RWPE1 (cell line): Measurements from ENCODE around the gene TRAPPC12.

ENCODE experiments used
- CTCF ChIA-PET: fragments of 350-600 bp; sonication (Branson Sonifier 250); formaldehyde crosslinking; extraction: SDS; loops from one replicate; lab custom pipeline; 2021; lab: Yijun Ruan, JAX
- POLR2A ChIA-PET: fragments of 400-600 bp; formaldehyde crosslinking; extraction: SDS; loops from one replicate; lab custom pipeline; 2020; ENCODE audit warnings: antibody characterized with exemption; ENCODE audit not compliant: low non-redundant PET; lab: Yijun Ruan, JAX
- DNase-seq: peaks from one replicate; pipeline ENCODE4 v3.0.0; 2012; ENCODE audit warnings: low spot score
- H3K27ac ChIP-seq: fragments of 450-650 bp; 2 replicates; pipeline ENCODE4 v1.5.1; 2017
- TF ChIP-seq, protein P1 (sequence below): fragments of 450-650 bp; conservative IDR thresholded peaks from 2 replicates; pipeline ENCODE4 v1.5.1; 2017; ENCODE audit warnings: low read depth, mild to moderate bottlenecking

Gene TRAPPC12

DNA sequence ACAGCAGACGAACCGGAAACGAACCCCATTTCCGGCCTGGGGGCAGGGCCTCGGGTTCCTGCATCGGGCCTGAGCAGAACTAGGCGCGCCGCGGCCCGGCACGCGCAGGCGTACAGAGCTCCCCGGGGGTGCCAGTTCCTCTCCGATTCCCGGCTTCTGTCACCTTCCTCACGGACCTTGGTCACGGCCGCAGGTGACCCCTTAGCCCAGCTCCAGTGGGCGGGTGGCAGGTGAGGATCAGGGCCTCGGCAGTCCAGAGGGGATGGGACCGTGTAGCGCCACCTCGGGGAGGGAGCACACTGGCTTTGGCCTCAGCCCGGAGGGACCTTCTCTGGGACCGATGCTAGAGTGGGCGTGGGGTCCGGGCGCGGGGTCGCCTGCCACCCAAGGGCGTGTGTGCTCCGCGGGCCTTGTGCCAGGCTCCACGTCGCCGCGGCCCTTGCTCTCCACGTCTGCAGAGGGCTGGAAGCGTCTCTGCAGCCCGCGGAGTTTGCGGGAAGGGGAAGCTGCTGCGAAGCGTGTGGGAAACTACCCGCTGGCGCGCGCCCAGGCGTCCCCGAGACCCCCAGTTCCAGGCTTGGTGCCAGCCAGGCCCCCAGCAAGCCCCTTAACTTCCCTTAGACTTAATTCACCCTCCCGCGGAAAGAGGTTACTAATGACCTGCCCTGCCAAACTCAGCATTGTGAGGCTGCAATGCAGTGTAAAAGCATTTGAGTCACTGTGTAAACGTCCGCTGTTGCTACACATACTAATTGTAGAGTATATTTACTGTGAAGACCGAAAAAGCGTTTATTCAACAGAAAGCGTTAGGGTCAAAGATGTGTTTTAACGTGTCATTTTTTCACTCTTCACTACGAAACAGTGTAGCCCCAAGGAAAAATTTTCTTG is at the start of gene TRAPPC12:
TSS of gene TRAPPC12 (plus strand) at position 48 of the 888 bp plus-strand sequence. CDS start 7,930 bp downstream, outside the sequence.
- CTCF ChIA-PET = interaction anchor here (0.6 to 0.7 kb wide), 3 partner anchors 59 to 1714 kb away, joined by 3 read pairs; no protein-coding TSS in a partner anchor
- H3K27ac ChIP-seq = peak within 1 kb of the TSS; percentile 85
- peak; percentile 87 for DNase-seq
- POLR2A ChIA-PET = no interaction called here
- TF ChIP-seq, protein P1, sequence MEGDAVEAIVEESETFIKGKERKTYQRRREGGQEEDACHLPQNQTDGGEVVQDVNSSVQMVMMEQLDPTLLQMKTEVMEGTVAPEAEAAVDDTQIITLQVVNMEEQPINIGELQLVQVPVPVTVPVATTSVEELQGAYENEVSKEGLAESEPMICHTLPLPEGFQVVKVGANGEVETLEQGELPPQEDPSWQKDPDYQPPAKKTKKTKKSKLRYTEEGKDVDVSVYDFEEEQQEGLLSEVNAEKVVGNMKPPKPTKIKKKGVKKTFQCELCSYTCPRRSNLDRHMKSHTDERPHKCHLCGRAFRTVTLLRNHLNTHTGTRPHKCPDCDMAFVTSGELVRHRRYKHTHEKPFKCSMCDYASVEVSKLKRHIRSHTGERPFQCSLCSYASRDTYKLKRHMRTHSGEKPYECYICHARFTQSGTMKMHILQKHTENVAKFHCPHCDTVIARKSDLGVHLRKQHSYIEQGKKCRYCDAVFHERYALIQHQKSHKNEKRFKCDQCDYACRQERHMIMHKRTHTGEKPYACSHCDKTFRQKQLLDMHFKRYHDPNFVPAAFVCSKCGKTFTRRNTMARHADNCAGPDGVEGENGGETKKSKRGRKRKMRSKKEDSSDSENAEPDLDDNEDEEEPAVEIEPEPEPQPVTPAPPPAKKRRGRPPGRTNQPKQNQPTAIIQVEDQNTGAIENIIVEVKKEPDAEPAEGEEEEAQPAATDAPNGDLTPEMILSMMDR = peak; percentile 35

DNA sequence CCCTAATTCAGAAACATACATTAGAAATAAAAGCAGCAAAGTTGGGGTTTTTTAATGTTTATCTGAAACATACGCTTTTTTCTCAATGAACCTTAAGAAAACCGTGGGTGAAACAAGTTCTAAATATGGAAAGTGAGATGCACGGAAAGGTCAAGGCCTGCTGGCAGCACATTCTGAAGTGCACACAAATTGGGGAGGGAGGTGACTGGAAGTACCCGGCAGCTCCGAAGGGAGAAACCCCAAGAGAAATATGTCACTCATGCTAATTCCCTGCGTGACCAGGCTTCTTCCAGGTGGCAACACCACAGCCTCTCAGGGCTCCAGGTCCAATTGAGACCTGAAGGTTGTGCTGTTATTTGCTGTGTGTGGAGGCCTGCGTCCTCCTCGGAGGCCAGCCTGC is 47.4 kb upstream of the TRAPPC12 start:
- ChIA-PET POLR2A (no interaction called here), CTCF (no interaction called here)
- H3K27ac ChIP-seq = no peak overlapping the region
- TF ChIP-seq, protein P1 = no peak
- DNase-seq = no peak

DNA sequence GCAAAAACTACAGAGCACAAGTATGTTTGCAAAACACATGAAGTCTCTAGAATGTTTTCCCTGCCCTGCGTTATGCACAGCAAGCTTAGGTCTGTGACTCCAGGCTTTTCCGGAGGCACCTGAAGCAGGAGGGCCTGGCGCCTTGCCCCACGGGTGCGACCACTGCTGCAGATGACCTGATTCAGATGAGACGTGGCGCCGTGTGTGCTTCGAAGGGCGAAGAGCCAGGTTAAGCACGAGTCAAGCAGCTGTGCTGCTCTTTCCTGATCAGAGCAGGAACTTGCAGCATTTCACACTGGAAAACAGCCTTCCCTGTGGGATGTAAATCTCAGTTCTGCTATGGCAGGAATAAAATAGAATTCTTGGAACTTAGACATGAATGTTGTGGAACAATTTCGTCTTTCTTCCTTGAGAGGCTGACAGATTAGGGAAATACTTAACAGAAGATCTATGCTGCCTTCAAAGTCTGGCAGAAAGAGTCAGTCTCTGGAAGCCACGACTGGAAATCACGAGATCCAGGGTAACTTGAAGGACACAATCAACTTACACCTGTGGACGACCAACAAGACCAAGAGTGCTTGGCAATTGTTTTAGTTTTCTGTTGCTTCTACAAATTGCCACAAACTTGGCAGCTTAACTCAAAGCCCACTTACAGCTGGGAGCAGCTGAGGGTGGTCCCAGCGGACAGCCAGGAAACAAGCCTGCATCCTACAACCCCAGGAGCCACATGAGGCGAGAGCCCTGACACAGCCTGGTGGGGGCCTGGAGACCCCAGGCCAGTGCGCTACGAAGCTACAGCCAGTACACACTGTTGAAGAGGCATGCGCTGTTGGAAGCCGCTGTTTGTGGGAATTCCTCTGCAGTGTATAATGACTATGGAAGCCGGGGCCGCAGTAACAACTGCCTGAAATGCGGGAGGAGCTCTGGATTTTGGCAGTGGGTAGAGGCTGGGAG is 44.8 kb upstream of the TRAPPC12 start:
- POLR2A ChIA-PET = no interaction called here

DNA sequence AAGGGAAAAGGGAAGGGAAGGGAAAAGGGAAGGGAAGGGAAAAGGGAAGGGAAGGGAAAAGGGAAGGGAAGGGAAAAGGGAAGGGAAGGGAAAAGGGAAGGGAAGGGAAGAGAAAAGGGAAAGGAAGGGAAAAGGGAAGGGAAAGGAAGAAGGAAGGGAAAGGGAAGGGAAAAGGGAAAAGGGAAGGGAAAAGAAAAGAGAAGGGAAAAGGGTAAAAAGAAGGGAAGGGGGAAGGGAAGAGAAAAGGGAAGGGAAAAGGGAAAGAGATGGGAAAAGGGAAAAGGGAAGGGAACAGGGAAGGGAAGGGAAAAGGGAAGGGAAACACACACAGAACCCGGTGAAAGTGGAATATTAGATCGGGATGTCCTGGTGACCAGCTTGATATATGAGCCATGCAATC is 42.6 kb upstream of the TRAPPC12 start:
- CTCF ChIA-PET = no interaction called here
- POLR2A ChIA-PET = no interaction called here
- H3K27ac ChIP-seq = no peak overlapping the region
- TF ChIP-seq, protein P1 = no peak
- no peak for DNase-seq

More for the DNA sequence above, 44.8 kb upstream of the TRAPPC12 start:
- TF ChIP-seq, protein P1 = no peak
- CTCF ChIA-PET = interaction anchor here (0.7 kb wide), 1 partner anchor 1455 kb away, joined by 3 read pairs; no protein-coding TSS in a partner anchor
- H3K27ac ChIP-seq = no peak overlapping the region
- no peak for DNase-seq

DNA sequence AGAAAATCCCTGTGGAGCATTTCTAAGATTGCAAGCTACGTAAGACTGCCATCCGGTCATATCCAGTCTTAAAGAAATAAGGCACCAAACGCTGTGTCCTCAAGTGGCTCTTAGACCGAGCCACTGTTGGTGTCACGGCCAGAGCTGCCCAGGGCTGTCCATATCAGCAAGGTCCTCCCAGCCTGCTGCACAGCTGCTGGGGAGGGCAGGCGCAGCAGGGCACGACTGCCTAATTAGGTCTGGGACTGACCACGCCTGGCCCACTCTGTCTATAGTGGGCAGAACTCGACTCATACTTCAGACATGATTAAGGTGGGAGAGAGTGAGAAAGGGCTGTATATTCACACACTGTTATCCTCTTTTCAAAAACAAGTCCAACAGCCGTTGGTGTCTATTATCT is 41.2 kb upstream of the TRAPPC12 start:
- ChIA-PET POLR2A (no interaction called here), CTCF (no interaction called here)
- DNase-seq = no peak
- TF ChIP-seq, protein P1 = no peak
- no peak overlapping the region for H3K27ac ChIP-seq

DNA sequence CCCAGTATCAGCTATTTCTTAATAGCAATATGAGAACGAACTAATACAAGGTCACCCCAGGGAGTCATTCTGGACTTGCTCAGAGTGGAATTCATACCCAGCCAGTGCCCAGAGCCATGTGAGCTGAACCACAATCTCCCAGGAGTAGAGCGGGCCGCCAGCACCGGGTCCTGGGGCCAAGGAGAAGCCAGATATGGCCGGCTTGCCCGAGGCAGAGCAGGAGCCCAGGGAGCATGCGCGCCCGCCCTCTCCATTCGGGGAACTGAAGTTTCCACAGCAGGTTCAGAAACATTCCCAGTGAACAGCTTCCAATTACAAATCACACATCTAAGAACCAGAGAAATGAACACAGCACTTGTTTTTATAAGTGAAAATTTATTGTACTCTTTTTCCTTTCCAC is 39.4 kb upstream of the TRAPPC12 start:
- H3K27ac ChIP-seq = no peak overlapping the region
- no peak for DNase-seq
- TF ChIP-seq, protein P1 = no peak
- ChIA-PET CTCF (interaction anchor here (0.7 kb wide), 2 partner anchors 37 to 213 kb away, joined by 3 to 4 read pairs; no protein-coding TSS in a partner anchor), POLR2A (no interaction called here)
